AG04450 (cell line): Measurements from ENCODE around the gene SP9. TPM values are rescaled to one million over a fixed set of nuclear protein-coding genes. Genes with fewer than 3 reads are reported as not detected.

Experiments
- CTCF ChIA-PET: fragments of 300-600, 350-600 bp; formaldehyde crosslinking; extraction: SDS; loops from one replicate; lab custom pipeline; 2022; ENCODE audit warnings: antibody characterized with exemption, inconsistent platforms; lab: Charles Lee
- POLR2A ChIA-PET: fragments of 350-600 bp; formaldehyde crosslinking; extraction: SDS; loops from one replicate; lab custom pipeline; 2021; ENCODE audit warnings: antibody characterized with exemption, inconsistent platforms; lab: Yijun Ruan, JAX
- DNase-seq: peaks from one replicate; pipeline ENCODE4 v3.0.0-alpha.2; 2011; ENCODE audit warnings: low read depth, low spot score
- H3K27ac ChIP-seq: one replicate; pipeline ENCODE4 v1.5.1; 2012; ENCODE audit warnings: low read depth, low read length, control low read depth
- H3K27me3 ChIP-seq: one replicate; pipeline ENCODE4 v1.6.0; 2012; ENCODE audit warnings: low read length; ENCODE audit not compliant: control insufficient read depth, insufficient read depth
- H3K4me3 ChIP-seq: 2 replicates; pipeline ENCODE4 v1.5.1; 2011; ENCODE audit warnings: mild to moderate bottlenecking, low read depth, low read length, control low read depth
- H3K9me3 ChIP-seq: 2 replicates; pipeline ENCODE4 v1.5.1; 2012; ENCODE audit warnings: low read length; ENCODE audit not compliant: control insufficient read depth, insufficient read depth
- CTCF ChIP-seq: IDR thresholded peaks from 2 replicates; pipeline ENCODE4 v1.5.1; 2011; ENCODE audit warnings: low read depth, low read length, control low read depth, inconsistent platforms
- polyA plus RNA-seq: library from polyadenylated mRNA; depleted of rRNA; stranded (reverse); fragments of >200 nt; gene quantifications from 2 replicates; pipeline ENCODE4 v1.2.3, GENCODE V29; 2011

SP9 gene
- polyA plus RNA-seq, 1 experiment: not detected

GRCh38 chr2:174328961-174329715 is 5.6 kb upstream of the SP9 start:
- CTCF ChIA-PET: interaction anchor here (0.7 to 1.4 kb wide), 3 partner anchors 12 to 202 kb away, joined by 3 to 6 read pairs (median 3); no protein-coding TSS in a partner anchor
- DNase-seq: no peak
- Histone ChIP-seq H3K27ac (no peak overlapping the region), H3K9me3 (peaks cover 3% of the 10 kb centered on the region; the same call in 1 of the 2 replicates), H3K27me3 (peaks cover 92% of the 10 kb centered on the region), H3K4me3 (no peak overlapping the region)
- no peak for TF ChIP-seq CTCF
- POLR2A ChIA-PET: no interaction called here

GRCh38 chr2:174330945-174331594 is 3.7 kb upstream of the SP9 start:
- H3K4me3 ChIP-seq: no peak overlapping the region
- peaks cover 6% of the 10 kb centered on the region; the same call in 1 of the 2 replicates for H3K9me3 ChIP-seq
- no peak for TF ChIP-seq CTCF
- DNase-seq: no peak
- no peak overlapping the region for H3K27ac ChIP-seq
- POLR2A ChIA-PET: no interaction called here
- CTCF ChIA-PET: interaction anchor here (0.7 kb wide), 2 partner anchors 10 to 668 kb away, joined by 3 to 4 read pairs; no protein-coding TSS in a partner anchor
- peaks cover 96% of the 10 kb centered on the region for H3K27me3 ChIP-seq

- no peak for DNase-seq
- H3K27ac ChIP-seq: no peak overlapping the region
- H3K9me3 ChIP-seq: peaks cover 6% of the 10 kb centered on the region; the same call in 1 of the 2 replicates
- CTCF ChIA-PET: no interaction called here
- no peak overlapping the region for H3K4me3 ChIP-seq
- H3K27me3 ChIP-seq: peaks cover 95% of the 10 kb centered on the region
- no peak for TF ChIP-seq CTCF
- POLR2A ChIA-PET: no interaction called here
Measured at GRCh38 chr2:174331595-174332216, 3.0 kb upstream of the SP9 start.

GRCh38 chr2:174332217-174332963 is 2.4 kb upstream of the SP9 start:
- DNase-seq: no peak

More at GRCh38 chr2:174332217-174332963, 2.4 kb upstream of the SP9 start:
- TF ChIP-seq CTCF: no peak
- H3K4me3 ChIP-seq: no peak overlapping the region
- peaks cover 6% of the 10 kb centered on the region; the same call in 1 of the 2 replicates for H3K9me3 ChIP-seq
- CTCF ChIA-PET: no interaction called here
- no peak overlapping the region for H3K27ac ChIP-seq
- H3K27me3 ChIP-seq: peaks cover 93% of the 10 kb centered on the region
- POLR2A ChIA-PET: no interaction called here
